ENCODE data around the gene AGAP2. TPM values are rescaled to one million over a fixed set of nuclear protein-coding genes. Genes with fewer than 3 reads are reported as not detected.
A peak's percentile ranks its signal among the peaks of the same experiment; 100 is the strongest.

AGAP2 gene
- total and polyA plus RNA-seq, 2 of the 8 experiments (the other 6 are each of a cell fraction or from before 2014, with no cell fraction given) = 1.5 TPM

GRCh38 chr12:57782608-57783465 is 44.3 kb upstream of the AGAP2 start, which contains the start of gene TSFM (continued):
- TF ChIP-seq KDM4A (IDR thresholded peaks at IDR 0.05; ENCODE audit: low read depth, low read length, severe bottlenecking) (peak; percentile 85), CHD2 (IDR thresholded peaks at IDR 0.05; ENCODE audit: low read length) (0 out of 2 replicates have a peak, but pooled peaks have one; percentile 53), SAP30 (IDR thresholded peaks at IDR 0.05; ENCODE audit: insufficient read depth, insufficient replicate concordance, low read length) (peak; percentile 80), TEAD4 (IDR thresholded peaks at IDR 0.05; ENCODE audit: low read depth, low read length) (peak; percentile 78), CTBP2 (IDR thresholded peaks at IDR 0.05; ENCODE audit: borderline replicate concordance, insufficient read depth, insufficient read length, low read length) (no peak), POLR2AphosphoS5 (IDR thresholded peaks at IDR 0.05; ENCODE audit: low read depth, low read length) (peak; percentile 95), JUN (IDR thresholded peaks at IDR 0.05; ENCODE audit: low read depth, low read length) (0 out of 2 replicates have a peak, but pooled peaks have one; percentile 3), TCF12 (IDR thresholded peaks at IDR 0.05; ENCODE audit: low read depth, low read length) (no peak), GTF2F1 (IDR thresholded peaks at IDR 0.05; ENCODE audit: borderline replicate concordance, low read depth, low read length) (peak; percentile 74; the same call in 1 of the 2 replicates), TAF7 (optimal IDR thresholded peaks at IDR 0.05; ENCODE audit: borderline replicate concordance, low read depth, low read length) (peak; percentile 72), RAD21 (IDR thresholded peaks at IDR 0.05 in 1 of 2, conservative IDR thresholded peaks at IDR 0.05 in 1 of 2; ENCODE audit: low read depth in 2 of 2, low read length in 2 of 2) (peak in 1 of 2 experiments; percentile 40; a peak in 1 of 4 replicates), SP2 (IDR thresholded peaks at IDR 0.05; ENCODE audit: low read length) (peak; percentile 44; the same call in 1 of the 2 replicates), CREB1 (IDR thresholded peaks at IDR 0.05) (peak; percentile 91), SIRT6 (IDR thresholded peaks at IDR 0.05; ENCODE audit: low read length) (no peak), ATF3 (IDR thresholded peaks at IDR 0.05; ENCODE audit: insufficient read depth, low read depth, low read length) (peak; percentile 89), BACH1 (IDR thresholded peaks at IDR 0.05; ENCODE audit: low read length) (no peak), TBP (IDR thresholded peaks at IDR 0.05; ENCODE audit: low read depth, low read length) (peak; percentile 88), MAFK (IDR thresholded peaks at IDR 0.05; ENCODE audit: low read depth, low read length) (no peak), RBBP5 (IDR thresholded peaks at IDR 0.05; ENCODE audit: borderline replicate concordance, low read depth, low read length) (peak; percentile 72; the same call in 1 of the 2 replicates), TAF1 (IDR thresholded peaks at IDR 0.05; ENCODE audit: low read depth, low read length) (peak; percentile 94), POLR2A (IDR thresholded peaks at IDR 0.05; ENCODE audit: control extremely low read depth in 1 of 2, low read depth in 2 of 2, low read length in 2 of 2) (peak in 1 of 2 experiments; percentile 96; a peak in 2 of 3 replicates), GABPA (IDR thresholded peaks at IDR 0.05; ENCODE audit: borderline replicate concordance, insufficient read depth, low read length) (no peak)
- TF ChIP-seq, protein P1, sequence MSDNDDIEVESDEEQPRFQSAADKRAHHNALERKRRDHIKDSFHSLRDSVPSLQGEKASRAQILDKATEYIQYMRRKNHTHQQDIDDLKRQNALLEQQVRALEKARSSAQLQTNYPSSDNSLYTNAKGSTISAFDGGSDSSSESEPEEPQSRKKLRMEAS (IDR thresholded peaks at IDR 0.05) = peak; percentile 67
